HCT116 (cell line): ENCODE results near the gene UCN3. TPM values are rescaled to one million over a fixed set of nuclear protein-coding genes. Genes with fewer than 3 reads are reported as not detected.

Experiments
- ATAC-seq: fragments of 200-7000 bp; cut with Tn5 transposase; 2 replicates; pipeline ENCODE4 v1.9.1; 2020; ENCODE audit warnings: mild to moderate bottlenecking, moderate library complexity
- BruUV-seq: library from RNA; stranded (reverse); fragments of 400-500 nt; replicated peaks from 2 replicates; lab custom pipeline; 2021; lab: Mats Ljungman, UMichigan
- CTCF ChIA-PET: fragments of 300-600 bp; sonication (Branson Sonifier 250); formaldehyde crosslinking; loops from one replicate; lab custom pipeline; 2021; ENCODE audit warnings: antibody characterized with exemption; lab: Charles Lee
- POLR2A ChIA-PET: fragments of 300-600, 350-600 bp; sonication (Branson Sonifier 250); formaldehyde crosslinking; loops from one replicate; lab custom pipeline; 2021; ENCODE audit warnings: antibody characterized with exemption; lab: Charles Lee
- RAD21 ChIA-PET, 2 experiments: fragments of 300-600 bp; sonication (Branson Sonifier 250); formaldehyde crosslinking; loops; one replicate each; lab custom pipeline; 2023; ENCODE audit warnings: low total read pairs in 2 of 2; ENCODE audit not compliant: uncharacterized antibody in 2 of 2, unreplicated experiment in 2 of 2, low non-redundant PET in 1 of 2; lab: Charles Lee
- DNase-seq: peaks from one replicate; pipeline ENCODE4 v3.0.0-alpha.2; 2010; ENCODE audit warnings: low read depth, low spot score
- H2AFZ ChIP-seq: fragments of 200-600 bp; shearing (Covaris generic), sonication (generic); 2 replicates; pipeline ENCODE4 v1.6.1; 2017; ENCODE audit warnings: low read depth, mixed run types, mixed read lengths, antibody characterized with exemption, low read length; ENCODE audit not compliant: poor library complexity, severe bottlenecking
- H3K27ac ChIP-seq: 2 replicates; pipeline ENCODE4 v1.5.1; 2012; ENCODE audit warnings: low read depth, low read length
- H3K27me3 ChIP-seq: fragments of 200-600 bp; sonication (generic); 2 replicates; pipeline ENCODE4 v1.6.1; 2016; ENCODE audit warnings: mixed run types, low read length, mixed read lengths; ENCODE audit not compliant: insufficient read depth
- H3K36me3 ChIP-seq, 2 experiments: fragments of 200-500 bp in 1 of 2; fragments of 200-600 bp in 1 of 2; sonication (Bioruptor generic) in 1 of 2; sonication (generic) in 1 of 2; 2 replicates each; pipeline versions ENCODE4 v1.5.1 to v1.6.1; 2014 to 2016; ENCODE audit warnings: low read length in 2 of 2, inconsistent platforms in 1 of 2, mixed read lengths in 1 of 2, mixed run types in 1 of 2; ENCODE audit not compliant: insufficient read depth in 2 of 2, control insufficient read depth in 1 of 2
- H3K4me1 ChIP-seq, 2 experiments: fragments of 200-600 bp in 1 of 2; sonication (generic) in 1 of 2; 2 replicates each; pipeline versions ENCODE4 v1.5.1 to v1.6.1; 2012 to 2017; ENCODE audit warnings: low read length in 2 of 2, inconsistent platforms in 1 of 2, mild to moderate bottlenecking in 1 of 2, mixed read lengths in 1 of 2, mixed run types in 1 of 2, moderate library complexity in 1 of 2; ENCODE audit not compliant: insufficient read depth in 2 of 2, control insufficient read depth in 1 of 2
- H3K4me2 ChIP-seq: fragments of 200-600 bp; sonication (generic); 2 replicates; pipeline ENCODE4 v1.6.1; 2017; ENCODE audit warnings: mixed run types, low read length, mixed read lengths
- H3K4me3 ChIP-seq, 2 experiments: fragments of 200-600 bp in 1 of 2; sonication (generic) in 1 of 2; replicated peaks in 1 of 2; 2 replicates each; pipeline ENCODE4 v1.5.1; 2011 to 2016; ENCODE audit warnings: low read length in 2 of 2, control low read depth in 1 of 2, low read depth in 1 of 2, mild to moderate bottlenecking in 1 of 2, mixed read lengths in 1 of 2, mixed run types in 1 of 2
- H3K79me2 ChIP-seq: fragments of 200-600 bp; sonication (generic); 2 replicates; pipeline ENCODE4 v1.6.1; 2017; ENCODE audit warnings: mild to moderate bottlenecking, mixed run types, low read length, moderate library complexity, mixed read lengths; ENCODE audit not compliant: insufficient read depth
- H3K9ac ChIP-seq: fragments of 200-600 bp; sonication (generic); 2 replicates; pipeline ENCODE4 v1.6.1; 2016; ENCODE audit warnings: low read length, mixed read lengths
- H3K9me2 ChIP-seq: fragments of 200-600 bp; sonication (generic), shearing (Covaris generic); 2 replicates; pipeline ENCODE4 v1.6.1; 2017; ENCODE audit warnings: mixed run types, mild to moderate bottlenecking, moderate library complexity; ENCODE audit not compliant: insufficient read depth
- H3K9me3 ChIP-seq, 2 experiments: fragments of 200-500 bp in 1 of 2; fragments of 200-600 bp in 1 of 2; sonication (Bioruptor generic) in 1 of 2; sonication (generic) in 1 of 2; 2 replicates each; pipeline ENCODE4 v1.6.1; 2014 to 2017; ENCODE audit warnings: low read length in 2 of 2, mixed read lengths in 2 of 2, inconsistent platforms in 1 of 2, low read depth in 1 of 2, mild to moderate bottlenecking in 1 of 2, mixed run types in 1 of 2, moderate library complexity in 1 of 2; ENCODE audit not compliant: control insufficient read depth in 1 of 2, insufficient read depth in 1 of 2
- H4K20me1 ChIP-seq: fragments of 200-600 bp; sonication (generic), shearing (Covaris generic); 2 replicates; pipeline ENCODE4 v1.6.1; 2017; ENCODE audit warnings: mixed run types, mild to moderate bottlenecking, moderate library complexity; ENCODE audit not compliant: insufficient read depth
- CBX3 ChIP-seq: IDR thresholded peaks from 2 replicates; pipeline ENCODE4 v1.6.1; 2012; ENCODE audit warnings: low read depth
- CEBPB ChIP-seq: IDR thresholded peaks from 2 replicates; pipeline ENCODE4 v1.6.1; 2012; ENCODE audit warnings: low read depth
- ELF1 ChIP-seq: IDR thresholded peaks from 2 replicates; pipeline ENCODE4 v1.6.1; 2012; ENCODE audit warnings: low read depth, borderline replicate concordance
- EZH2 ChIP-seq: fragments of 200-600 bp; sonication (generic); IDR thresholded peaks from 2 replicates; pipeline ENCODE4 v1.6.1; 2017; ENCODE audit warnings: antibody characterized with exemption, mixed run types
- EZH2phosphoT487 ChIP-seq: fragments of 200-600 bp; IDR thresholded peaks from 2 replicates; pipeline ENCODE4 v1.6.1; 2018; ENCODE audit warnings: antibody characterized with exemption, borderline replicate concordance
- FOSL1 ChIP-seq: IDR thresholded peaks from 2 replicates; pipeline ENCODE4 v1.6.1; 2012; ENCODE audit warnings: low read depth
- POLR2AphosphoS5 ChIP-seq: IDR thresholded peaks from 2 replicates; pipeline ENCODE4 v1.6.1; 2011; ENCODE audit warnings: mild to moderate bottlenecking, low read depth, low read length, moderate library complexity
- RAD21 ChIP-seq: IDR thresholded peaks from 2 replicates; pipeline ENCODE4 v1.6.1; 2012; ENCODE audit warnings: low read depth, mild to moderate bottlenecking
- SIN3A ChIP-seq: IDR thresholded peaks from 2 replicates; pipeline ENCODE4 v1.6.1; 2012; ENCODE audit warnings: low read depth
- TCF7L2 ChIP-seq: IDR thresholded peaks from 2 replicates; pipeline ENCODE4 v1.7.0; 2011; ENCODE audit warnings: borderline replicate concordance, inconsistent platforms; ENCODE audit not compliant: insufficient read depth, insufficient read length; ENCODE audit errors: extremely low read depth
- ZFX ChIP-seq: fragments of 450-650 bp; IDR thresholded peaks from 2 replicates; pipeline ENCODE4 v1.6.1; 2017
- intact Hi-C: fragments of 100-400 bp; cut with micrococcal nuclease; formaldehyde crosslinking; loops from 2 replicates; pipeline ENCODE4 v1.10.0; 2022
- total RNA-seq: library from RNA; stranded (reverse); gene quantifications from one replicate; pipeline ENCODE4 v1.2.1, GENCODE V29; 2021; ENCODE audit not compliant: unreplicated experiment
- TF ChIP-seq, protein P1 (sequence below), 3 experiments: fragments of 200-600 bp in 1 of 3; sonication (generic) in 1 of 3; IDR thresholded peaks in 2 of 3; conservative IDR thresholded peaks in 1 of 3; 2 replicates each; pipeline ENCODE4 v1.5.1; 2012 to 2017; ENCODE audit warnings: low read depth in 2 of 3, low read length in 2 of 3, antibody characterized with exemption in 1 of 3, borderline replicate concordance in 1 of 3, control low read depth in 1 of 3, mild to moderate bottlenecking in 1 of 3, mixed read lengths in 1 of 3, mixed run types in 1 of 3, moderate library complexity in 1 of 3; ENCODE audit not compliant: insufficient read depth in 1 of 3
- TF ChIP-seq, protein P2 (sequence below): IDR thresholded peaks from 2 replicates; pipeline ENCODE4 v1.6.1; 2012
- TF ChIP-seq, protein P3 (sequence below): IDR thresholded peaks from 2 replicates; pipeline ENCODE4 v1.6.1; 2012

Gene UCN3
- total RNA-seq, 1 experiment from 2014 or later, result not detected

DNA sequence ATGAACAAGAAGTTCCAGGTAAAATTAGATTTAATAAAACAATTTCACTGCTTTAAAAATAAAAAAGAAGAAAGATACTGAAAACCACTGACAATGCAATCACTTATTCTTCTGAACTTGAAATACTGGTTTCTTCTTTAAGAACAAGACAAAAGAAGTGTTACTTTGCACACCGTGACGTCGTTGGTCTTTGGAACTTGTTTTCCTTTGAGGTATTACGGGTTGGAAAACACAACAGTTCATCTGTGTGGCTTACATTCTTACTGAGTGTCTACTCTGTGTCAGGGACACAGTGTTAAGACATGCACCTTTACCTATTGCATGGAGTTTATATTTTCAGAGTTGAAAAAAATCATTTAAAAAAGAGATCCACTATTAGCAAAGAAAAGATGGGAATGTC, 41.3 kb upstream of the UCN3 start:
- Histone ChIP-seq H3K79me2 (no peaks in the 10 kb centered on the region), H3K9me3 (no peaks in the 10 kb centered on the region), H3K4me1 (no peaks in the 10 kb centered on the region), H4K20me1 (no peaks in the 10 kb centered on the region), H3K9me2 (no peaks in the 10 kb centered on the region), H3K27me3 (no peaks in the 10 kb centered on the region), H2AFZ (no peak overlapping the region), H3K9ac (no peak overlapping the region), H3K27ac (no peak overlapping the region), H3K36me3 (no peaks in the 10 kb centered on the region), H3K4me3 (no peak overlapping the region), H3K4me2 (no peak overlapping the region)
- intact Hi-C loops, result no loop called here
- ATAC-seq (no peak), DNase-seq (no peak)
- TF ChIP-seq, protein P1, sequence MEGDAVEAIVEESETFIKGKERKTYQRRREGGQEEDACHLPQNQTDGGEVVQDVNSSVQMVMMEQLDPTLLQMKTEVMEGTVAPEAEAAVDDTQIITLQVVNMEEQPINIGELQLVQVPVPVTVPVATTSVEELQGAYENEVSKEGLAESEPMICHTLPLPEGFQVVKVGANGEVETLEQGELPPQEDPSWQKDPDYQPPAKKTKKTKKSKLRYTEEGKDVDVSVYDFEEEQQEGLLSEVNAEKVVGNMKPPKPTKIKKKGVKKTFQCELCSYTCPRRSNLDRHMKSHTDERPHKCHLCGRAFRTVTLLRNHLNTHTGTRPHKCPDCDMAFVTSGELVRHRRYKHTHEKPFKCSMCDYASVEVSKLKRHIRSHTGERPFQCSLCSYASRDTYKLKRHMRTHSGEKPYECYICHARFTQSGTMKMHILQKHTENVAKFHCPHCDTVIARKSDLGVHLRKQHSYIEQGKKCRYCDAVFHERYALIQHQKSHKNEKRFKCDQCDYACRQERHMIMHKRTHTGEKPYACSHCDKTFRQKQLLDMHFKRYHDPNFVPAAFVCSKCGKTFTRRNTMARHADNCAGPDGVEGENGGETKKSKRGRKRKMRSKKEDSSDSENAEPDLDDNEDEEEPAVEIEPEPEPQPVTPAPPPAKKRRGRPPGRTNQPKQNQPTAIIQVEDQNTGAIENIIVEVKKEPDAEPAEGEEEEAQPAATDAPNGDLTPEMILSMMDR (IDR thresholded peaks at IDR 0.05 in 2 of 3, conservative IDR thresholded peaks at IDR 0.05 in 1 of 3; ENCODE audit: borderline replicate concordance in 1 of 3, insufficient read depth in 1 of 3, low read depth in 2 of 3, low read length in 2 of 3), result no peak
- TF ChIP-seq RAD21 (no peak), FOSL1 (no peak), SIN3A (no peak), CEBPB (no peak), POLR2AphosphoS5 (no peak), EZH2phosphoT487 (no peak), EZH2 (no peak), TCF7L2 (no peak), ZFX (no peak), CBX3 (no peak), ELF1 (no peak)
- TF ChIP-seq, protein P2, sequence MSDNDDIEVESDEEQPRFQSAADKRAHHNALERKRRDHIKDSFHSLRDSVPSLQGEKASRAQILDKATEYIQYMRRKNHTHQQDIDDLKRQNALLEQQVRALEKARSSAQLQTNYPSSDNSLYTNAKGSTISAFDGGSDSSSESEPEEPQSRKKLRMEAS, result no peak
- TF ChIP-seq, protein P3, sequence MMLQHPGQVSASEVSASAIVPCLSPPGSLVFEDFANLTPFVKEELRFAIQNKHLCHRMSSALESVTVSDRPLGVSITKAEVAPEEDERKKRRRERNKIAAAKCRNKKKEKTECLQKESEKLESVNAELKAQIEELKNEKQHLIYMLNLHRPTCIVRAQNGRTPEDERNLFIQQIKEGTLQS, result no peak
- no TSS peak for BruUV-seq
- ChIA-PET POLR2A (no interaction called here), RAD21 (no interaction called here), CTCF (no interaction called here)
